ENCODE measurements around the gene SP8. TPM values are rescaled to one million over a fixed set of nuclear protein-coding genes. Genes with fewer than 3 reads are reported as not detected.

Gene SP8
- polyA plus RNA-seq, 1 donor from 2014 or later, result not detected

DNA sequence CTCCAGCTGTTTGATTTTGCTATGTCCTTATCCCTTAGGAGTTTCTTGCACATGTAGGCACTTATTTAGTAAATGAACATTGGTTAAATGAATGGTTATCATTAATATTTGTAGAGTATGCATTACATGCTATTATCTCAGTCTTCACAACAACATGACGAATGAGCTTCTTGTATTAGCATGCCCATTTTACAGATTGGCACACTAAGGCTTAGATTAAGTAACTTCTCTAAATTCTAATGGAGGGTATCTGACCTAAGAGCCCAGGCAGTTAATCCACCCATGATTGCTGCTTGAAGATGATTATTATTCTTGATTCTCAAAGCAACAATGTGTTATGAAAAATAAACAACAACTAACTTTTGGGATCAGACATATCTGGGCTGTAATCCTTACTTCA lies 32.7 kb downstream of the SP8 start:
- H3K27ac Mint-ChIP-seq, result no peak overlapping the region

GRCh38 chr7:20749906-20750305 lies 36.8 kb downstream of the SP8 start:
- Mint-ChIP-seq H3K4me3 (no peak overlapping the region), H3K27me3 (no peaks in the 10 kb centered on the region)

More for the DNA sequence above, 32.7 kb downstream of the SP8 start:
- Mint-ChIP-seq H3K4me3 (no peak overlapping the region), H3K27me3 (no peaks in the 10 kb centered on the region), H3K9me3 (no peaks in the 10 kb centered on the region), H3K4me1 (no peaks in the 10 kb centered on the region), H3K36me3 (no peaks in the 10 kb centered on the region)

DNA sequence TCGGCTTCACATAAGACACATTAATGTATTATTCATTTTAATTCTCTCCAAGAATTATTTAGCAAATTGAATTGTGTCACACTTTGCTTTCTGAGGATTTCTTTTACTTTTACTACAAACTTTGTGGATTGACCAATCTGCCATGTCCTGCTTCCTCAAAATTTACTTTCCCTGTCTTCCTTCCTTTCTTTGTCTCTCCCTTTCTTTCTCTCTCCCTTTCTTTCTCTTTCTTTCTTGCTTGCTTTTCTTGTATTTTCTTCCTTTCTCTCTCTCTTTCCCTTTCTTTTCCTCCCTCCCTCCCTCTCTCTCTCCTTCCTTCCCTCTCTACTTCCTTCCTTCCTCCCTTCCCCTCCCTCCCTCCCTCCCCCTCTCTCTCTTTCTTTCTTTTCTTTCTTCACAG lies 37.8 kb downstream of the SP8 start:
- no peaks in the 10 kb centered on the region for H3K9me3 Mint-ChIP-seq
- no peaks in the 10 kb centered on the region for H3K36me3 Mint-ChIP-seq
- no peaks in the 10 kb centered on the region for H3K4me1 Mint-ChIP-seq
- peak overlapping the region in 1 of 3 donors; percentile 10 for H3K27ac Mint-ChIP-seq
- no peak overlapping the region for H3K4me3 Mint-ChIP-seq
- H3K27me3 Mint-ChIP-seq, result no peaks in the 10 kb centered on the region

More at GRCh38 chr7:20749906-20750305, 36.8 kb downstream of the SP8 start:
- Mint-ChIP-seq H3K27ac (peak overlapping the region in 1 of 3 donors; percentile 25), H3K4me1 (no peaks in the 10 kb centered on the region), H3K36me3 (no peaks in the 10 kb centered on the region), H3K9me3 (no peaks in the 10 kb centered on the region)

- Mint-ChIP-seq H3K36me3 (no peaks in the 10 kb centered on the region), H3K9me3 (no peaks in the 10 kb centered on the region), H3K27me3 (peaks cover 3% of the 10 kb centered on the region), H3K27ac (no peak overlapping the region), H3K4me3 (no peak overlapping the region), H3K4me1 (no peaks in the 10 kb centered on the region)
These were observed 39.7 kb downstream of the SP8 start for GRCh38 chr7:20747001-20747400.

DNA sequence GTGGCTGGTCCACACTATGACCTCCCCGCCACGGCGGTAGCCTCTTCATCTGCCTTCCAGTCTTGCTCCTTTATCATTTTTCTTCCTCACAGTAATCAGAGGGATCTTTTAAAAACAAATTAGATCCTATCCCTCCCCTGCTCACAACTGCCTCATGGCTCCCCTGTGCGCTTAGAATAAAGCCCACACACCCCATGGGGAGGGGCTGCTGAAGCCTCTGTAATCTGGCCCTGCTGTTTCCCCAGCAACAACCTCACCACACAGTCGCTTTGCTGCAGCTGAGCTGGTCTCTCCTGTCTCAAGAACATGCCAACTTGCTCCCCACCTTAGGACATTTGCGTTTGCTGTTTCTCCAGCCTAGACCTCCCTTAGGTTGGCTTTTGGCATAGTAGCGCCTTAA lies 41.0 kb downstream of the SP8 start:
- H3K27ac Mint-ChIP-seq, result no peak overlapping the region
- H3K27me3 Mint-ChIP-seq, result peaks cover 3% of the 10 kb centered on the region
- H3K4me3 Mint-ChIP-seq, result no peak overlapping the region
- H3K4me1 Mint-ChIP-seq, result no peaks in the 10 kb centered on the region
- H3K36me3 Mint-ChIP-seq, result no peaks in the 10 kb centered on the region
- no peaks in the 10 kb centered on the region for H3K9me3 Mint-ChIP-seq

DNA sequence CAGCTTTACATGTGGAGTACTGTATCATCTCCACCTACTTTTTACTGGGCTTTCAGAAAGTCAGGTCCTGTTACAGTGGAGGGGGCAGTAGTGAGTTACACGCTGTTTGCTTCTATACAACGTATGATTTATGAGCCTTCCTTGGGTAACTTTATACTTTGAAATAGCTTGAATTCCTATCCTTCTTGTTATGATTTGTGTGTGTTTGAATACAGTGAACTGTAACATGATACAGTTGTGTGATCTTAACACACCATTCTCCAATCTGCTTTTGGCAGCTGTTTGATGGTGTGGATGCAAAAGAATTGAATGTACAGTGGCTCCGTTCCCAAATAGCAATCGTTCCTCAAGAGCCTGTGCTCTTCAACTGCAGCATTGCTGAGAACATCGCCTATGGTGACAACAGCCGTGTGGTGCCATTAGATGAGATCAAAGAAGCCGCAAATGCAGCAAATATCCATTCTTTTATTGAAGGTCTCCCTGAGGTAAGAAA lies 41.7 kb downstream of the SP8 start:
- Mint-ChIP-seq H3K36me3 (no peaks in the 10 kb centered on the region), H3K27ac (no peak overlapping the region), H3K27me3 (peaks cover 3% of the 10 kb centered on the region), H3K4me3 (no peak overlapping the region), H3K4me1 (no peaks in the 10 kb centered on the region), H3K9me3 (no peaks in the 10 kb centered on the region)

- Mint-ChIP-seq H3K27ac (no peak overlapping the region), H3K27me3 (peaks cover 3% of the 10 kb centered on the region), H3K4me1 (no peaks in the 10 kb centered on the region), H3K9me3 (no peaks in the 10 kb centered on the region), H3K4me3 (no peak overlapping the region), H3K36me3 (no peaks in the 10 kb centered on the region)
These were observed 43.8 kb downstream of the SP8 start for GRCh38 chr7:20742913-20743312.

DNA sequence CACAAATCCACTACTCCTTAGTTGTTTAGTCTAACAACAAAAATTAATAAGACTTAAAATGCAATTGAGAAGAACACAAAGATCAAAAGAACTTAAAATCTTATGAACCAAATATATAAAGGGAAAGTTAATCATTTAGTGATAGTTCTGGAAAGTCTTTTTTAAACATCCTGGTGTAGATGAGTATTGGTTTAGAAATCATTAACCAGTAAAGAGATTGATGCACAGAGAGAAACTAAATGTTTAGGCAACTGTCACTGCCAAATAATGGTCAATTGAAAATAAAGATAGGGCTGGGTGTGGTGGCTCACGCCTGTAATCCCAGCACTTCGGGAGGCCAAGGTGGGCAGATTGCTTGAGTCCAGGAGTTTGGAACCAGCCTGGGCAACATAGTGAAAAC lies 44.9 kb downstream of the SP8 start:
- Mint-ChIP-seq H3K4me1 (no peaks in the 10 kb centered on the region), H3K9me3 (no peaks in the 10 kb centered on the region), H3K4me3 (no peak overlapping the region), H3K36me3 (no peaks in the 10 kb centered on the region), H3K27me3 (peaks cover 4% of the 10 kb centered on the region), H3K27ac (no peak overlapping the region)

DNA sequence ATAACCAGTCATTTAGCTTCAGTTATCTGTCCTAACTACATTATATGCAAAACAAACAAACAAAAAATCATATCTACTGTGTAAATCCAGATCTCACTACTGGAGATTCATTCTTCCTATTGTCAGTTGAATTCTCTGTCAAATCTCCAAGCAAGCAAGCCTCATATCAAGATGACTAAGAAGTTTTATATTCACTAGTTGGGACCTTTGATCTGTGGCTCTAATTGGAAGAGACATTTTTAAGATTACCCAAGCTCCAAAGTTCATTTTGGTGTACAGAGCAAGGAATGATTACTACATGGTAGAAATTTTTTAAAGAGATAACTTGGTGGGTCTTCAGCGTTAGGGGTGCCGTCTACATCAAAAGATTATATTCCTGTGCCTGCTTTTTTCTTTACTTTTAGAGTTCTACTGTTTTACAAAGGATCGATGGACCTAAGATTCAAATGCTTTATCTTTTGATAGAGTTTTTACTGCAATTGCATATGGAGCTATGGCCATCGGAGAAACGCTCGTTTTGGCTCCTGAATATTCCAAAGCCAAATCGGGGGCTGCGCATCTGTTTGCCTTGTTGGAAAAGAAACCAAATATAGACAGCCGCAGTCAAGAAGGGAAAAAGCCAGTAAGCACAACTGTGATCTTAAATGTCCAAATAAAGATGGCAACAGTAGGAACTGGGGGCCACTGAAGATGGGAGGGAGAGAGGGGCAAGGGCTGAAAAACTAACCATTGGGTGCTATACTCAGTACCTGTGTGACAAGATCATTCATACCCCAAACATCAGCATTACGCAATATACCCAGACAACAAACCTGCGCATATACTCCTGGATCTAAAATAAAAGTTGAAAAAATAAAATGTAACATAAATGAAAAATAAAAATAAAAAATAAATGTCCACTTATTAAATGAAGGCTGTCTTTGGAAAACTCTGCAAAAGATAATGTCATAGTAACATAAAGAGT lies 47.9 kb downstream of the SP8 start:
- Mint-ChIP-seq H3K27ac (no peak overlapping the region), H3K4me3 (no peak overlapping the region), H3K27me3 (peaks cover 8% of the 10 kb centered on the region), H3K36me3 (no peaks in the 10 kb centered on the region), H3K4me1 (no peaks in the 10 kb centered on the region), H3K9me3 (peaks cover 0 to 1% (median 0%) of the 10 kb centered on the region in 3 donors)

GRCh38 chr7:20737840-20738448 lies 48.7 kb downstream of the SP8 start:
- peaks cover 5% of the 10 kb centered on the region for H3K27me3 Mint-ChIP-seq
- H3K4me1 Mint-ChIP-seq, result no peaks in the 10 kb centered on the region
- no peak overlapping the region for H3K27ac Mint-ChIP-seq
- H3K36me3 Mint-ChIP-seq, result no peaks in the 10 kb centered on the region
- peaks cover 0 to 1% (median 0%) of the 10 kb centered on the region in 3 donors for H3K9me3 Mint-ChIP-seq
- H3K4me3 Mint-ChIP-seq, result no peak overlapping the region

DNA sequence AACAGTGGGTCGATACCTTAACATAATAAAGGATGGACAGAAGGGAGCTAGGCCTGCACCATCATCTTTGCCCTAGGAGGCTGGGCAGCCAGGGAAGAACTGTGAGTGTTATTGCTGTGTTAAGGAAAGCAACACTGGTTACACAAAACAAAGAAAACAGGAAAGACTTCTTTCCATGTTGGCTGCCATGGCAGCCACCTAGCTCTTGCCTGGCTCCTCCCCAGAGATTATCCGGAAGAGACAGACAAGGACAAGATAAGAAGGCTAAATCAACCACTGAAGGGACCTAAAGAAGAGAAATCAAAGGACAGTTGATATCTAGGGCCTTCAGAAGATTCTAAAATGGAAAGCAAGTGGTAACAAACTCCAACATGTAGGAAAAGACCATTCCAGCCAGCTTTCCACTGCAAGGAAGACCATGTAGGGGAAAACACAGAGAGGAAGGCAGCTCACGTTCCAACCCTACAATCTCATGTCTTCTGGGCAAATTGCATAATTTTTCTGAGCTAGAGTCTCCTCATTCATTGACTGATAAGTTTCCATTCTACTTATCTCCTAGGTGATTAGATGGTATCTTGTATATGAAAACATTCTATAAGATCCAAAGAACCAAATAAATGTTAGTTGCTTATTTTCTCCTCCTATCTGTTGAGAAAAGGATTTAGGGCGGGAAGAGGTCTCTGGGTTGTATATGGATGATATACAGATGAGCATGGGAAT lies 51.2 kb downstream of the SP8 start:
- H3K4me3 Mint-ChIP-seq, result no peak overlapping the region
- H3K36me3 Mint-ChIP-seq, result no peaks in the 10 kb centered on the region
- no peaks in the 10 kb centered on the region for H3K4me1 Mint-ChIP-seq
- peaks cover 6% of the 10 kb centered on the region for H3K27me3 Mint-ChIP-seq
- H3K9me3 Mint-ChIP-seq, result peaks cover 0 to 1% (median 0%) of the 10 kb centered on the region in 3 donors
- H3K27ac Mint-ChIP-seq, result no peak overlapping the region

Other genes with a start within 250 kb of the SP8 start
- not detected for gene ABCB5, start 171.2 kb downstream of the SP8 start, polyA plus RNA-seq

Data from IgD-negative memory B cell (primary cell).